Pancreas (tissue), 10 donors: ENCODE data around the gene ZFYVE9. TPM values are rescaled to one million over a fixed set of nuclear protein-coding genes. Genes with fewer than 3 reads are reported as not detected.

ENCODE experiments used
- ATAC-seq, 4 donors: fragments of 200-7000 bp; cut with Tn5 transposase; one replicate each; pipeline versions ENCODE4 v1.8.0 to v1.9.1; 2020; ENCODE audit warnings: mild to moderate bottlenecking in 4 of 4, moderate library complexity in 4 of 4
- DNase-seq, 6 donors: peaks; one replicate each; pipeline ENCODE4 v3.0.0-alpha.2; 2020
- FAIRE-seq: peaks from 2 replicates; lab custom pipeline; 2012; peaks lifted over from hg19 to GRCh38; lab: Jason Lieb, UNC
- H3K27ac ChIP-seq, 4 donors: fragments of 200-600 bp; sonication (generic); 1 replicate in 3 of 4; 2 replicates in 1 of 4; pipeline versions ENCODE4 v1.5.0 to v1.8.0; 2020
- H3K27me3 ChIP-seq, 4 donors: fragments of 200-600 bp; one replicate each; pipeline ENCODE4 v1.8.0; 2021
- H3K36me3 ChIP-seq, 3 donors: fragments of 200-600 bp; sonication (generic) in 1 of 3; one replicate each; pipeline versions ENCODE4 v1.5.0 to v1.8.0; 2020 to 2021
- H3K4me1 ChIP-seq, 3 donors: fragments of 200-600 bp; one replicate each; pipeline ENCODE4 v1.8.0; 2021
- H3K4me3 ChIP-seq, 4 donors: fragments of 200-600 bp; sonication (generic) in 2 of 4; one replicate each; pipeline versions ENCODE4 v1.5.0 to v1.8.0; 2020 to 2021
- H3K9me3 ChIP-seq, 4 donors: fragments of 200-600 bp; one replicate each; pipeline ENCODE4 v1.8.0; 2021
- CTCF ChIP-seq, 4 donors: fragments of 200-600 bp; sonication (generic) in 3 of 4; IDR thresholded peaks; one replicate each; pipeline versions ENCODE4 v1.5.0 to v1.8.0; 2021; ENCODE audit warnings: antibody characterized with exemption in 4 of 4
- WGBS, 2 donors: extraction: QIAGEN DNeasy Blood & Tissue Kit; methylation state at CpG; one replicate each; pipeline ENCODE4 v1.1.7; 2013; 5-methylcytosine and 5-hydroxymethylcytosine counted together
- intact Hi-C, 3 donors: fragments of 100-400 bp; cut with DNase I; formaldehyde crosslinking; loops; one replicate each; pipeline versions ENCODE4 v1.11.1 to v1.14.2; 2022
- polyA plus RNA-seq, 2 donors: library from polyadenylated mRNA; stranded (reverse); fragments of 200-250 nt; gene quantifications; one replicate each; pipeline ENCODE4 v1.2.3, GENCODE V29; 2013
- total RNA-seq, 6 donors: library from RNA; stranded (reverse); fragmentation: NEBNext Ultra II Directional in 4 of 6; extraction: Animal tissue kit (Norgen Biotek cat#: 25700) in 4 of 6; gene quantifications; one replicate each; pipeline versions ENCODE4 v1.2.1 to v1.2.4, GENCODE V29; 2021 to 2023
- donor health status: healthy with polysubstance abuse.
- donor health status: DM: no; HTN: no; CAD: no; lungs with moderate emphysema.
- donor health status: DM: no; HTN: no; CAD: no.
- donor health status: control.
- donor health status: control.
- donor health status: Bipolar disorder and iron deficiency.
- donor health status: DM: yes; HTN: yes; CAD: no.
- donor health status: DM: no; HTN: no; CAD: no.
- donor health status: DM: no; HTN: no; CAD: no.
- donor health status: DM: yes; HTN: yes; CAD: no.

The ZFYVE9 gene
- total and polyA plus RNA-seq, 8 donors: 3.0 to 16.9 (median 13.2) TPM

DNA sequence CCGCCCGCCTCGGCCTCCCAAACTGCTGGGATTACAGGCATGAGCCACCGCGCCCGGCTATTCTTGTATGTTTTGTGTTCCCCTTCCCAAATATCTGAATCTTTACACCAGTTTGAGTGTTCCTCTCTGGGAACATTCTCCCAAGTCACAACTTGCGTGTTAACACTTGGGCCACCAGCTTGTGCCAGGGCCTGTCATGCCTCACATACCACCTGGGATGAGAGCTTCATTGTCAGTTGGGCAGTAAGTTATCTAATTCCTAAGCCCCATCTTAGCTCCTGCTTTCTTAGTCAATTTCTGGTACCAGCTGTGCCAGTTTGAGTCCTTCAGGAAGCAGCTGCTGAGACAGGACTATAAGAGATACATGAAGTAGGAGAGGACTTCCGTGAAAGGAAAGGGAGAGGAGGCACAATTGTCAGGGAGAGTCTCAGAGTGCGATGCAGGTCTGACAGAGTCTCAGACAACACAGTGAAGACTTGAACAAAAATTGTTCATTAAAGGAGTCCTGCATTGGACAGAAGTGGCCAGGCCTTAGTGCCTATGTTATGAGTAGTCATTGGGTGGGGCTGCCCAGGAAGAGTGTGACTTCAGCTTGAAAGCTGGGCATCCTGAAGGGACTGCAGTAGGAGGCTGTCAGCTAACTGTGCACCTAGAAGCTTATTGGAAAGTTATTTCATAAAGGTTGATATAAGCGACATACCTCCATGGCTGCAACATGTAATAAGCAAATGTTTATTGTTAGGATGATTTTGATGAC is 17.3 kb downstream of the ZFYVE9 start:
- Histone ChIP-seq H3K36me3 (no peaks in the 10 kb centered on the region), H3K4me3 (no peak overlapping the region), H3K27ac (no peak overlapping the region), H3K9me3 (no peaks in the 10 kb centered on the region), H3K27me3 (no peaks in the 10 kb centered on the region), H3K4me1 (no peaks in the 10 kb centered on the region)
- TF ChIP-seq CTCF (IDR thresholded peaks at IDR 0.05): no peak
- no peak for ATAC-seq
- WGBS, 2 donors: 94 to 98% methylated on average over 9 to 10 of the region's 10 CpGs
- intact Hi-C loops: no loop called here
- no peak for FAIRE-seq
- DNase-seq: no peak

DNA sequence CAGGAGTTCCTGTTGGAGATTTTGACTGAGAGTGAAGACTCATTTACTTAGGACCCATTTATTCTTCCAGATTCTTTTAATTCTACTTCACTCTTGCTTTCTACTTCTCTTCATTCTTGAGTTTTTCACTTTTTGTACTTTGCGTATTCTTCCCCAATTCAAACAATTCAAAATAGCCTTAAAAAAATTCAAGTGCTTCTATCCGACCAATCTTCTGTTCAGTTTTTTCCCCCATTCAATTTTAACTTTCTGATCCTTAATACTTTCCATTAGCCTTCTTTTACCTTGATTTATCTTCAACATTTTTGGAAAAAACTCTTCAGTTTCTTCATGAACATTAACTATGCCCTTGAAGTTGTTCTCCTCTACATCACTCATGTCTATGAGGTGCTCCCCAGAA is 21.1 kb downstream of the ZFYVE9 start:
- Histone ChIP-seq H3K4me1 (no peaks in the 10 kb centered on the region), H3K4me3 (no peak overlapping the region), H3K27ac (no peak overlapping the region), H3K27me3 (no peaks in the 10 kb centered on the region), H3K36me3 (no peaks in the 10 kb centered on the region), H3K9me3 (no peaks in the 10 kb centered on the region)
- ATAC-seq (no peak), FAIRE-seq (no peak), DNase-seq (no peak)
- TF ChIP-seq CTCF (IDR thresholded peaks at IDR 0.05): no peak
- intact Hi-C loops: no loop called here
- WGBS, 2 donors: 95 to 98% methylated on average over 2 of the region's 2 CpGs

GRCh38 chr1:52164604-52165003 is 22.7 kb downstream of the ZFYVE9 start:
- Histone ChIP-seq H3K9me3 (no peaks in the 10 kb centered on the region), H3K27ac (no peak overlapping the region), H3K4me1 (no peaks in the 10 kb centered on the region), H3K36me3 (no peaks in the 10 kb centered on the region), H3K27me3 (no peaks in the 10 kb centered on the region), H3K4me3 (no peak overlapping the region)
- DNase-seq (no peak), ATAC-seq (no peak), FAIRE-seq (no peak)
- 95 to 100% methylated on average over 4 of the region's 4 CpGs for WGBS, 2 donors
- no peak for TF ChIP-seq CTCF (IDR thresholded peaks at IDR 0.05)
- intact Hi-C loops: no loop called here

DNA sequence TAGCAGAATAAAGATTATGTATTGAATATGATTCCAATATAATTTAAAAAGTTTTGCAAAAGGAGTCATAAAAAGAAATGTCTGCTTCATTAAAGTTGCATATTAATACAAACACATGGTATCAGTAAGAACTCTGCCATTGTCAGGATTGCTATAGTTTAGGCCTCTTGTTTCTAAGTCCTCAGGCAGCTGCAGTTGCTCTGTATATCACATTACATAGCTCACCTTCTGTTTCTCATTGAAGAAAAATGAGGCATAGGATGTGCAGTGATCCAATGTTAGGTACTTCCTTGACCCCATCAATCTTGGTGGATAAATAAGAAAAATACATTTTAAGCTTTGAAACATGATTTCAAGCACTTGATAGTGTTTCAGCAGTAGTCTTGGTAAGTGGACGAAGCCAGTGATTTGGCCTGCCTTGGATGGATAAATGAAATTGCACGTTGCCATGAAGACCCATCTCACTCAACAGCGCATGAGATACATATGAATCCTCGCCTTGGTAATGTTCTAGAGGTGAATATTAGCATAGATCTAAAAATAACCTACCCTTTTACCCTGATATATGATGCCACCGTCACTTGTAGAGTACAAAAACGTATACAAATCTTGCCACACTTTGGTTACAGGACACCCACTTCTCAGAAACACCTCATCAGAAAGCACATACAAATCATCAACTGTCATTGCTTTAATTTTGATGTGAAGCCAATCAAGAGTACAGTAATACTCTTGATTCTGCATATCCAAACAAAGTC is 25.3 kb downstream of the ZFYVE9 start:
- no peaks in the 10 kb centered on the region for H3K36me3 ChIP-seq
- TF ChIP-seq CTCF (IDR thresholded peaks at IDR 0.05): no peak
- H3K4me3 ChIP-seq: no peak overlapping the region
- ATAC-seq (no peak), FAIRE-seq (no peak), DNase-seq (no peak)
- intact Hi-C loops: no loop called here
- H3K27ac ChIP-seq: no peak overlapping the region
- WGBS, 2 donors: 88 to 91% methylated on average over 6 of the region's 6 CpGs
- H3K4me1 ChIP-seq: no peaks in the 10 kb centered on the region
- H3K27me3 ChIP-seq: no peaks in the 10 kb centered on the region
- H3K9me3 ChIP-seq: no peaks in the 10 kb centered on the region
